GM23248 (cell line): ENCODE results near the gene SMC1B. TPM values are rescaled to one million over a fixed set of nuclear protein-coding genes. Genes with fewer than 3 reads are reported as not detected.

Experiments
- DNase-seq: peaks from one replicate; pipeline ENCODE4 v3.0.0-alpha.2; 2015
- H2AFZ ChIP-seq: fragments of 200-600 bp; sonication (generic); 2 replicates; pipeline ENCODE4 v1.6.1; 2016; ENCODE audit warnings: antibody characterized with exemption
- H3F3A ChIP-seq: fragments of 200-600 bp; sonication (generic); 2 replicates; pipeline ENCODE4 v1.6.1; 2016; ENCODE audit warnings: mild to moderate bottlenecking, antibody characterized with exemption, mixed run types; ENCODE audit not compliant: insufficient read depth
- H3K27ac ChIP-seq: fragments of 200-600 bp; sonication (generic); 2 replicates; pipeline ENCODE4 v1.5.1; 2016; ENCODE audit warnings: mild to moderate bottlenecking
- H3K27me3 ChIP-seq: fragments of 200-600 bp; sonication (generic); replicated peaks from 2 replicates; pipeline ENCODE4 v1.6.1; 2016; ENCODE audit warnings: mild to moderate bottlenecking; ENCODE audit not compliant: insufficient read depth
- H3K36me3 ChIP-seq: fragments of 200-600 bp; sonication (generic); 2 replicates; pipeline ENCODE4 v1.6.1; 2016; ENCODE audit warnings: low read depth, mild to moderate bottlenecking
- H3K4me1 ChIP-seq: fragments of 200-600 bp; sonication (generic); 2 replicates; pipeline ENCODE4 v1.6.1; 2016; ENCODE audit warnings: mild to moderate bottlenecking; ENCODE audit not compliant: insufficient read depth
- H3K4me2 ChIP-seq: fragments of 200-600 bp; sonication (generic); one replicate; pipeline ENCODE4 v1.6.1; 2016; ENCODE audit warnings: mild to moderate bottlenecking; ENCODE audit not compliant: unreplicated experiment
- H3K4me3 ChIP-seq: fragments of 200-600 bp; sonication (generic); 2 replicates; pipeline ENCODE4 v1.5.1; 2016; ENCODE audit warnings: mild to moderate bottlenecking
- H3K79me2 ChIP-seq: fragments of 200-600 bp; sonication (generic); 2 replicates; pipeline ENCODE4 v1.6.1; 2016; ENCODE audit warnings: mild to moderate bottlenecking; ENCODE audit not compliant: insufficient read depth
- H3K9ac ChIP-seq: fragments of 200-600 bp; sonication (generic); 2 replicates; pipeline ENCODE4 v1.6.1; 2016; ENCODE audit warnings: mild to moderate bottlenecking
- H3K9me2 ChIP-seq: fragments of 200-600 bp; sonication (generic); 2 replicates; pipeline ENCODE4 v1.6.1; 2016; ENCODE audit warnings: mixed run types, mild to moderate bottlenecking, moderate library complexity; ENCODE audit not compliant: insufficient read depth
- H3K9me3 ChIP-seq: fragments of 200-600 bp; sonication (generic); one replicate; pipeline ENCODE4 v1.6.1; 2017; ENCODE audit warnings: low read depth
- H4K20me1 ChIP-seq: fragments of 200-600 bp; sonication (generic); 2 replicates; pipeline ENCODE4 v1.6.0; 2016; ENCODE audit not compliant: insufficient read depth
- EZH2 ChIP-seq: fragments of 200-600 bp; sonication (generic); IDR thresholded peaks from 2 replicates; pipeline ENCODE4 v1.6.1; 2018; ENCODE audit warnings: antibody characterized with exemption, mild to moderate bottlenecking; ENCODE audit not compliant: insufficient read depth, poor library complexity, severe bottlenecking
- EZH2phosphoT487 ChIP-seq: fragments of 200-600 bp; sonication (generic); IDR thresholded peaks from 2 replicates; pipeline ENCODE4 v1.6.1; 2018; ENCODE audit warnings: antibody characterized with exemption, moderate library complexity, mild to moderate bottlenecking, low read depth; ENCODE audit not compliant: insufficient read depth
- WGBS, 2 experiments: methylation state at CpG; one replicate each; pipeline ENCODE4 v1.1.6; 2015 to 2017; ENCODE audit warnings: low lambda C conversion rate in 2 of 2, low coverage in 1 of 2; ENCODE audit errors: missing lambda C conversion rate in 2 of 2; 5-methylcytosine and 5-hydroxymethylcytosine counted together
- in situ Hi-C: fragments of 300-500 bp; cut with MboI; formaldehyde crosslinking; loops from 2 replicates; pipeline ENCODE4 v1.15.0; 2020
- polyA plus RNA-seq: library from polyadenylated mRNA; unstranded; fragments of >200 nt; fragmentation: Nextera tagmentation; extraction: Ambion mirVana; gene quantifications from 2 replicates; pipeline ENCODE4 v1.2.1, GENCODE V29; 2016
- total RNA-seq: library from RNA; depleted of rRNA; stranded (reverse); fragments of >200 nt; shearing (Covaris generic); gene quantifications from 2 replicates; pipeline ENCODE4 v1.2.3, GENCODE V29; 2014

Gene SMC1B
- total and polyA plus RNA-seq, 2 experiments from 2014 or later = 0.08 TPM; not detected in 1

DNA sequence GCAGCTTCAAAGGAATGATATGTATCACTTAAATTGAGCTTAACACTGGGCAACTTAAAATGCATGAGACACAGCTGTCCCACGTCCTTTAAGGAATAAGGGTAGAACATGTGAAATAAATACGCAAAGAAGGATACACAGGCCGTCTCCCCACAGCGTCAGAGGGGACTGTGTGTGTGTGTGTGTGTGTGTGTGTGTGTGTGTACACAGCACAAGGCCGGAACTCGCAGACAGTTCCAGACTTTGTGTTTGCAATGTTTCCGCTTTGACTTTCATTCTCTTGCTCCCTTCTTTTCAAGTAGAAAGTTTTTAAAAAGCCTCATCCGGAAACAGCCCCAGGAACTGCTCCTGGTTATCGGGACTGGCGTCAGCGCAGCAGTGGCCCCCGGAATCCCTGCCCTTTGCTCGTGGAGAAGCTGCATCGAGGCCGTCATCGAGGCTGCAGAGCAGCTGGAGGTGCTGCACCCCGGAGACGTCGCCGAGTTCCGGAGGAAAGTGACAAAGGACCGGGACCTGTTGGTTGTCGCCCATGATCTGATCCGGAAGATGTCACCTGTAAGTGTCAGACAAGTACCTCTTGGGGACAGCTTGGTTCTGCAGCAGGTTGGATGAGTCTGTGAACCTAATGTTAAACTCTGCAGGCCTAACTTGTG, 90.4 kb downstream of the SMC1B start:
- in situ Hi-C loops = no loop called here
- 96 to 97% methylated on average over 24 of the region's 24 CpGs for WGBS, 2 experiments

GRCh38 chr22:45321827-45322226, 91.6 kb downstream of the SMC1B start:
- TF ChIP-seq EZH2phosphoT487 (no peak), EZH2 (no peak)
- no peaks in the 10 kb centered on the region for H3K9me2 ChIP-seq
- no peak overlapping the region for H3K9ac ChIP-seq
- no peaks in the 10 kb centered on the region for H3K9me3 ChIP-seq
- no peak for DNase-seq
- peaks cover 38% of the 10 kb centered on the region for H3K79me2 ChIP-seq
- no peak overlapping the region for H2AFZ ChIP-seq
- in situ Hi-C loops = no loop called here
- no peak overlapping the region for H3K27ac ChIP-seq
- H3K4me3 ChIP-seq = no peak overlapping the region
- no peaks in the 10 kb centered on the region for H3K27me3 ChIP-seq
- WGBS, 2 experiments = 92 to 95% methylated on average over 12 of the region's 12 CpGs
- H3K4me2 ChIP-seq = no peak overlapping the region
- no peaks in the 10 kb centered on the region for H4K20me1 ChIP-seq
- H3K4me1 ChIP-seq = peaks cover 24% of the 10 kb centered on the region
- H3K36me3 ChIP-seq = no peaks in the 10 kb centered on the region; the same call in 1 of the 2 replicates
- H3F3A ChIP-seq = peaks cover 22% of the 10 kb centered on the region

More for the DNA sequence above, 90.4 kb downstream of the SMC1B start:
- Histone ChIP-seq H3K79me2 (peaks cover 38% of the 10 kb centered on the region), H2AFZ (no peak overlapping the region), H3K27me3 (no peaks in the 10 kb centered on the region), H4K20me1 (no peaks in the 10 kb centered on the region), H3K9me2 (no peaks in the 10 kb centered on the region), H3K36me3 (no peaks in the 10 kb centered on the region; the same call in 1 of the 2 replicates), H3K4me2 (no peak overlapping the region), H3K4me3 (no peak overlapping the region), H3K4me1 (peaks cover 13% of the 10 kb centered on the region), H3K27ac (no peak overlapping the region), H3K9me3 (no peaks in the 10 kb centered on the region), H3K9ac (no peak overlapping the region), H3F3A (peaks cover 19% of the 10 kb centered on the region)
- TF ChIP-seq EZH2phosphoT487 (no peak), EZH2 (no peak)
- no peak for DNase-seq

GRCh38 chr22:45320357-45320976, 92.9 kb downstream of the SMC1B start:
- DNase-seq = peak; percentile 58
- Histone ChIP-seq H3K79me2 (peaks cover 39% of the 10 kb centered on the region), H3K4me3 (no peak overlapping the region), H3K27ac (no peak overlapping the region), H3F3A (peaks cover 22% of the 10 kb centered on the region), H3K9me2 (no peaks in the 10 kb centered on the region), H3K4me1 (peaks cover 24% of the 10 kb centered on the region), H2AFZ (no peak overlapping the region), H3K9ac (no peak overlapping the region), H3K4me2 (no peak overlapping the region), H4K20me1 (no peaks in the 10 kb centered on the region), H3K9me3 (no peaks in the 10 kb centered on the region), H3K36me3 (no peaks in the 10 kb centered on the region; the same call in 1 of the 2 replicates), H3K27me3 (no peaks in the 10 kb centered on the region)
- WGBS, 2 experiments = 55% methylated on average over 9 of the region's 9 CpGs
- TF ChIP-seq EZH2 (no peak), EZH2phosphoT487 (no peak)
- in situ Hi-C loops = no loop called here

DNA sequence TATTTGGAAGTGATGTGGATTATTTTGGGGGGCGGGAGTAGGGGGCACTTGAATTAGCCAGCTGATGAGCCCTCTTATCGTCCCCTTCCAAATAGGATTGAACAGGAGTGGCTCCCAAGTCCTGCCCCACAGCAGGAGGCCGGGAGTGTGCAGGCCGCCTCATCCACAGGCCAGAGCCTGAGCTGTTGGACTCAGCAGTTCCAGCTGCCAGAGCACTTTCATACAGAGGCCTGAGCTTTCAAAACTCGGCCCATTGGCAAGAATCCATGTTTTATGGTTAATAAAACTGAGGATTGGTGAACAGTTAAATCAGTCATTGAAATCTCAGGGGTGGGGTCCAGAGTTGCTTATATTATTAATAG, 94.1 kb downstream of the SMC1B start:
- H3K27me3 ChIP-seq = no peaks in the 10 kb centered on the region
- 29 to 42% methylated on average over 5 of the region's 5 CpGs for WGBS, 2 experiments
- H3K36me3 ChIP-seq = no peaks in the 10 kb centered on the region; the same call in 1 of the 2 replicates
- H4K20me1 ChIP-seq = no peaks in the 10 kb centered on the region
- in situ Hi-C loops = no loop called here
- H3K9ac ChIP-seq = peak overlapping the region; percentile 71
- H3K4me3 ChIP-seq = no peak overlapping the region
- no peaks in the 10 kb centered on the region for H3K9me3 ChIP-seq
- H3K4me1 ChIP-seq = peaks cover 24% of the 10 kb centered on the region
- no peak overlapping the region for H3K4me2 ChIP-seq
- peak overlapping the region; percentile 80 for H2AFZ ChIP-seq
- DNase-seq = peak; percentile 51
- TF ChIP-seq EZH2phosphoT487 (no peak), EZH2 (no peak)
- H3K9me2 ChIP-seq = no peaks in the 10 kb centered on the region
- H3K27ac ChIP-seq = peak overlapping the region; percentile 90
- peaks cover 22% of the 10 kb centered on the region for H3F3A ChIP-seq
- H3K79me2 ChIP-seq = peaks cover 50% of the 10 kb centered on the region
